Gastrocnemius medialis (tissue), 4 donors: Measurements from ENCODE around the gene CD101. TPM values are rescaled to one million over a fixed set of nuclear protein-coding genes. Genes with fewer than 3 reads are reported as not detected.

Source experiments
- ATAC-seq, 2 donors: fragments of 150-250 bp; one replicate each; pipeline ENCODE4 v1.9.1; 2016
- DNase-seq, 2 donors: peaks; one replicate each; pipeline ENCODE4 v3.0.0-alpha.2; 2019
- H3K27ac ChIP-seq, 4 donors: fragments of 200-600 bp; sonication (generic); 1 replicate in 1 of 4; 2 replicates in 3 of 4; pipeline ENCODE4 v1.5.1; 2016 to 2018; ENCODE audit warnings: mild to moderate bottlenecking in 2 of 4, moderate library complexity in 1 of 4
- H3K27me3 ChIP-seq, 3 donors: fragments of 200-600 bp; sonication (generic) in 2 of 3; 1 replicate in 1 of 3; 2 replicates in 2 of 3; pipeline versions ENCODE4 v1.5.1 to v1.6.0; 2016 to 2019; ENCODE audit warnings: mild to moderate bottlenecking in 1 of 3, moderate library complexity in 1 of 3
- H3K36me3 ChIP-seq, 2 donors: fragments of 200-600 bp; sonication (generic) in 1 of 2; one replicate each; pipeline ENCODE4 v1.5.1; 2017 to 2018
- H3K4me1 ChIP-seq, 2 donors: fragments of 200-600 bp; sonication (generic) in 1 of 2; one replicate each; pipeline ENCODE4 v1.5.1; 2016 to 2017; ENCODE audit warnings: mild to moderate bottlenecking in 2 of 2
- H3K4me3 ChIP-seq, 4 donors: fragments of 200-600 bp; sonication (generic) in 3 of 4; 1 replicate in 1 of 4; 2 replicates in 3 of 4; pipeline ENCODE4 v1.5.1; 2016 to 2019; ENCODE audit warnings: mild to moderate bottlenecking in 2 of 4
- H3K9me3 ChIP-seq, 3 donors: fragments of 200-600 bp; sonication (generic) in 2 of 3; 1 replicate in 1 of 3; 2 replicates in 2 of 3; pipeline ENCODE4 v1.5.1; 2016 to 2019
- POLR2A ChIP-seq, 2 donors: fragments of 450-650 bp; IDR thresholded peaks; one replicate each; pipeline ENCODE4 v1.6.1; 2017; ENCODE audit warnings: antibody characterized with exemption in 2 of 2, mild to moderate bottlenecking in 2 of 2, moderate library complexity in 2 of 2
- in situ Hi-C, 4 donors: fragments of 200-750 bp; cut with MboI; loops; one replicate each; pipeline versions ENCODE4 v1.15.0 to v1.8.0; 2017; ENCODE audit warnings: low sequenced_read_pairs in 4 of 4
- intact Hi-C: fragments of 100-400 bp; cut with DNase I; formaldehyde crosslinking; loops from one replicate; pipeline ENCODE4 v1.15.1; 2023; ENCODE audit warnings: low total_unique reads
- total RNA-seq, 4 donors: library from RNA; depleted of rRNA; stranded (reverse); fragments of >200 nt; gene quantifications; one replicate each; pipeline versions ENCODE4 v1.1.0 to v1.2.3, GENCODE V29; 2016
- TF ChIP-seq, protein P1 (sequence below), 5 experiments: fragments of 450-650 bp in 3 of 5; fragments of 200-600 bp in 2 of 5; sonication (generic) in 2 of 5; IDR thresholded peaks in 4 of 5; conservative IDR thresholded peaks in 1 of 5; 1 replicate in 4 of 5; 2 replicates in 1 of 5; pipeline ENCODE4 v1.5.1; 2016 to 2019; ENCODE audit warnings: antibody characterized with exemption in 5 of 5, mild to moderate bottlenecking in 3 of 5, moderate library complexity in 3 of 5

The CD101 gene
- total RNA-seq, 4 donors from 2014 or later, result 0.10 TPM; not detected in 3

DNA sequence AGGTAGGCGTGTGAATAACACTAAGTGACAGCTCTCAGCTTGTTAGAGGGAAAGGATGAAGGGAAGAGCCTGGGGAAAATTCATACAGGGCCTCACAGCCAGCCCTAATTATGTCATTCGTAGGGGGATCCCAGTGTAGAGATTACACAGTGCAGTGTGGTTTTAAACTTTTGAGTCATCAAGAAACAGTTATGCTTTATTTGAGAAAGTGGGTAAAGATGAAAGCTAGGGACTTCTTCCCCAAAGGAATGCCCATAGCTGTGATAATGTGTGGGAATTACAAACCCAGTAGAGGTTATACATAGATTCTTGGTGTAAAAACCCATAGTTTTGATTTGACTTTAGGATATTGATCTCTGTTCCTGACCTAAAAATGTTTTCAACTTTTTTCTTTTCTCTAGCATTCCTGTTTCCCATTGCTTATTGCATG is 60.4 kb downstream of the CD101 start:
- no peak overlapping the region for H3K4me3 ChIP-seq
- in situ Hi-C loops, result loop anchor here in 3 of 4 donors (10.0 to 25.0 kb wide), 3 partner anchors 223 to 700 kb away; no protein-coding TSS in a partner anchor
- DNase-seq (no peak), ATAC-seq (no peak)
- intact Hi-C loops, result loop anchor here (5.0 to 10.0 kb wide), 2 partner anchors 305 to 693 kb away; partner anchors contain the start of gene MAN1A2
- H3K4me1 ChIP-seq, result peaks cover 0 to 8% of the 10 kb centered on the region in 2 donors
- H3K36me3 ChIP-seq, result no peaks in the 10 kb centered on the region
- TF ChIP-seq, protein P1, sequence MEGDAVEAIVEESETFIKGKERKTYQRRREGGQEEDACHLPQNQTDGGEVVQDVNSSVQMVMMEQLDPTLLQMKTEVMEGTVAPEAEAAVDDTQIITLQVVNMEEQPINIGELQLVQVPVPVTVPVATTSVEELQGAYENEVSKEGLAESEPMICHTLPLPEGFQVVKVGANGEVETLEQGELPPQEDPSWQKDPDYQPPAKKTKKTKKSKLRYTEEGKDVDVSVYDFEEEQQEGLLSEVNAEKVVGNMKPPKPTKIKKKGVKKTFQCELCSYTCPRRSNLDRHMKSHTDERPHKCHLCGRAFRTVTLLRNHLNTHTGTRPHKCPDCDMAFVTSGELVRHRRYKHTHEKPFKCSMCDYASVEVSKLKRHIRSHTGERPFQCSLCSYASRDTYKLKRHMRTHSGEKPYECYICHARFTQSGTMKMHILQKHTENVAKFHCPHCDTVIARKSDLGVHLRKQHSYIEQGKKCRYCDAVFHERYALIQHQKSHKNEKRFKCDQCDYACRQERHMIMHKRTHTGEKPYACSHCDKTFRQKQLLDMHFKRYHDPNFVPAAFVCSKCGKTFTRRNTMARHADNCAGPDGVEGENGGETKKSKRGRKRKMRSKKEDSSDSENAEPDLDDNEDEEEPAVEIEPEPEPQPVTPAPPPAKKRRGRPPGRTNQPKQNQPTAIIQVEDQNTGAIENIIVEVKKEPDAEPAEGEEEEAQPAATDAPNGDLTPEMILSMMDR (IDR thresholded peaks at IDR 0.05 in 4 of 5, conservative IDR thresholded peaks at IDR 0.05 in 1 of 5), result no peak
- no peak for TF ChIP-seq POLR2A (IDR thresholded peaks at IDR 0.05)
- H3K27ac ChIP-seq, result no peak overlapping the region
- no peaks in the 10 kb centered on the region for H3K27me3 ChIP-seq
- H3K9me3 ChIP-seq, result no peaks in the 10 kb centered on the region

DNA sequence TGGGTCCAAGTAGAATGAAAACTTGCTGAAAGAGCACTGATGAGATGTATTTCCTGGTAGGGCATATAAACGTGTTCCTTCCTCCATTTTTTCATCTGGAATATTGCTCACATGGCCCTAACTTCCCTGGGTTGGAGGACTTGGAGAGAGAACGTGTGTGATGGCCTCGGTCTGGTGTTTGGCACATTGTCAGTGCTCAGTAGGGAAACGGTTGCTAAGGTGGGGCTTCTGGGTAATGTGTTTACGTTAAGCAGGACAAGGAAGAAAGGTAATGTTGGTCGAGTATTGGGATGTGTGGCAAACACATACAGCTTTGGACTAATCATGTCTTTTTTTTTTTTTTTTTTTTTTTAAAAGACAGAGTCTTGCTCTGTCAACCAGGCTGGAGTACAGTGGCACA is 64.8 kb downstream of the CD101 start:
- Histone ChIP-seq H3K27ac (no peak overlapping the region), H3K9me3 (no peaks in the 10 kb centered on the region), H3K4me3 (no peak overlapping the region), H3K36me3 (no peaks in the 10 kb centered on the region), H3K27me3 (no peaks in the 10 kb centered on the region), H3K4me1 (no peaks in the 10 kb centered on the region)
- DNase-seq (no peak), ATAC-seq (no peak)
- intact Hi-C loops, result loop anchor here (10.0 kb wide), 1 partner anchor 688 kb away; no protein-coding TSS in a partner anchor
- TF ChIP-seq, protein P1 (IDR thresholded peaks at IDR 0.05 in 4 of 5, conservative IDR thresholded peaks at IDR 0.05 in 1 of 5), result no peak
- TF ChIP-seq POLR2A (IDR thresholded peaks at IDR 0.05), result no peak
- in situ Hi-C loops, result loop anchor here (5.0 to 25.0 kb wide), 4 partner anchors 216 to 696 kb away; no protein-coding TSS in a partner anchor

DNA sequence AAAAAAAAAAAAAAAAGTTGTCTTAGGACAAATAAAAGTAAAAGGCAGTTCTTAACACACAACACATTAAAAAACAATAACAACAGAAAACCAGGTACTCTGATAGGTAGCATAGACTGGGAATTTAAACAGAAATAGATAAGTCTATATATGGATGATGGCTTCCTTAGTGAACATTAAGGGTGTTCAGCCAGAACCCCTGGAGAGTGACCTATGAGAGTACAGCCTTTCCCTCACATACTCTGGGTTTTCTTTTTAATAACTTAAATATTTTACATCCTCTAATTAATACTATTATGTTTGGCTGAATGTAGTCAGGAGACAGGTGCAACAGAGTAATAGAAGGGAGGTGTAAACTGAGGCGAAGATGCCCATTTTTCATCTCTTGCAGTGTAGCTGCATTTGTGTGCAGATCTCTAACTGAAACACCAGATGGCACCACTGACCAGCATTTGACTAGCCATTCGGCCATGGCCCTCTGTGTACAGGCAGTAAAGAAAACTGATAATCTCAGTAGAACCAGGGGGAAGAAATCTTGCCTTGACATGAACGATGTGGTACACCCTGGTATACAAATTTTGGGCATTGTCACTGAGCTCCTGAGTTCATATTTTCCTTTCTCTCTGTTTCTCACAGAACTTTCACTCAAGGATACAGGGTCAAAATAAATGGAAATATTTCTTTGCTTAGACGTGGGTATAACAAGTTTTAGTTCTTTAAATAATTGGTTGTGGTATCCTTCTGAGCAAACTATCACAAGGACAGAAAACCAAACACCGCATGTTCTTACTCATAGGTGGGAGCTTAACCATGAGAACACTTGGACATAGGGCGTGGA is 66.2 kb downstream of the CD101 start:
- Histone ChIP-seq H3K4me3 (no peak overlapping the region), H3K4me1 (no peaks in the 10 kb centered on the region), H3K36me3 (no peaks in the 10 kb centered on the region), H3K27me3 (no peaks in the 10 kb centered on the region), H3K9me3 (no peaks in the 10 kb centered on the region), H3K27ac (no peak overlapping the region)
- in situ Hi-C loops, result loop anchor here (5.0 to 25.0 kb wide), 4 partner anchors 215 to 695 kb away; no protein-coding TSS in a partner anchor
- peak; percentile 88 to 96 for ATAC-seq
- intact Hi-C loops, result loop anchor here (1.0 to 10.0 kb wide), 3 partner anchors 61 to 687 kb away; no protein-coding TSS in a partner anchor
- TF ChIP-seq, protein P1 (IDR thresholded peaks at IDR 0.05 in 4 of 5, conservative IDR thresholded peaks at IDR 0.05 in 1 of 5), result peak; percentile 74 to 87 (median 82)
- TF ChIP-seq POLR2A (IDR thresholded peaks at IDR 0.05), result no peak
- peak; percentile 27 to 50 for DNase-seq

DNA sequence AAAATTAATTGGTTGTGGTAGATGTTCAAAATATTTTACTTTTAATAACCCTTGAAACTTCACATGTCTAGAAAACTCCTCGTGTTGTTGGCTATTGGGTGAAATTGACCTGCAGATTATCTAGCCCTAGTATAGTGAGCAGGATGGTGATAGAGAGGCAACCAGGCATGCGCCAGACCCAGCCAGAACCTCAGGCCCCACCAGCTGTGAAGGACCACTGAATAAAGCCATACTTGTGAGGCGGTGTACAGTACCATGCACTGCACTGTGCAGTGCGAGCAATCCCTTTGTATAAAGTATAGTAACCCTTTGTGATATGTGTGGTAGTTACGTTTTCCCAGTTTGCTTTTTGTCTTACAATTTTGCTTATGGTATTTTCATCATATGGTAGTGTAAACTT is 67.0 kb downstream of the CD101 start:
- Histone ChIP-seq H3K4me1 (peaks cover 0 to 5% of the 10 kb centered on the region in 2 donors), H3K36me3 (no peaks in the 10 kb centered on the region), H3K4me3 (no peak overlapping the region), H3K9me3 (no peaks in the 10 kb centered on the region), H3K27ac (no peak overlapping the region), H3K27me3 (no peaks in the 10 kb centered on the region)
- in situ Hi-C loops, result loop anchor here (5.0 to 25.0 kb wide), 4 partner anchors 214 to 694 kb away; no protein-coding TSS in a partner anchor
- DNase-seq (no peak), ATAC-seq (no peak)
- TF ChIP-seq, protein P1 (IDR thresholded peaks at IDR 0.05 in 4 of 5, conservative IDR thresholded peaks at IDR 0.05 in 1 of 5), result no peak
- no peak for TF ChIP-seq POLR2A (IDR thresholded peaks at IDR 0.05)
- intact Hi-C loops, result loop anchor here (1.0 to 10.0 kb wide), 3 partner anchors 60 to 686 kb away; no protein-coding TSS in a partner anchor
